PC-9 (cell line): ENCODE measurements around the gene ZNF777. TPM values are rescaled to one million over a fixed set of nuclear protein-coding genes. Genes with fewer than 3 reads are reported as not detected.

Experiments
- BruUV-seq: library from RNA; stranded (reverse); fragments of 400-500 nt; replicated peaks from 2 replicates; lab custom pipeline; 2021; lab: Mats Ljungman, UMichigan
- CTCF ChIA-PET: fragments of 300-600 bp; sonication (Branson Sonifier 250); formaldehyde crosslinking; loops from one replicate; lab custom pipeline; 2022; ENCODE audit warnings: antibody characterized with exemption; lab: Charles Lee
- POLR2A ChIA-PET: fragments of 300-600 bp; sonication (Branson Sonifier 250); formaldehyde crosslinking; loops from one replicate; lab custom pipeline; 2022; ENCODE audit warnings: antibody characterized with exemption; ENCODE audit not compliant: unreplicated experiment; lab: Charles Lee
- DNase-seq, 2 experiments: peaks; one replicate each; pipeline versions ENCODE4 v3.0.0 to v3.0.0-alpha.2; 2015 to 2022; ENCODE audit warnings: mixed read lengths in 1 of 2
- H2AFZ ChIP-seq: fragments of 200-600 bp; sonication (generic); 2 replicates; pipeline ENCODE4 v1.8.1; 2017; ENCODE audit warnings: antibody characterized with exemption
- H3F3A ChIP-seq: fragments of 200-600 bp; sonication (generic); 2 replicates; pipeline ENCODE4 v1.8.1; 2017; ENCODE audit warnings: antibody characterized with exemption, mild to moderate bottlenecking, low read depth; ENCODE audit not compliant: insufficient read depth
- H3K27ac ChIP-seq: fragments of 200-600 bp; sonication (generic); 2 replicates; pipeline ENCODE4 v1.6.1; 2016; ENCODE audit warnings: mixed run types
- H3K27me3 ChIP-seq: fragments of 200-600 bp; sonication (generic); 2 replicates; pipeline ENCODE4 v1.6.1; 2016; ENCODE audit warnings: low read depth, mixed run types; ENCODE audit not compliant: insufficient read depth
- H3K36me3 ChIP-seq: fragments of 200-600 bp; sonication (generic); 2 replicates; pipeline ENCODE4 v1.6.1; 2016; ENCODE audit warnings: low read depth, mixed run types
- H3K4me1 ChIP-seq: fragments of 200-600 bp; sonication (generic); replicated peaks from 2 replicates; pipeline ENCODE4 v1.6.1; 2016; ENCODE audit warnings: mixed run types; ENCODE audit not compliant: insufficient read depth
- H3K4me2 ChIP-seq: fragments of 200-600 bp; sonication (generic); 2 replicates; pipeline ENCODE4 v1.6.1; 2017; ENCODE audit warnings: mixed run types
- H3K4me3 ChIP-seq: fragments of 200-600 bp; sonication (generic); 2 replicates; pipeline ENCODE4 v1.6.1; 2016; ENCODE audit warnings: mixed run types
- H3K79me2 ChIP-seq: fragments of 200-600 bp; sonication (generic); 2 replicates; pipeline ENCODE4 v1.6.1; 2017; ENCODE audit warnings: low read depth, mixed run types
- H3K9me2 ChIP-seq: fragments of 200-600 bp; sonication (generic); 2 replicates; pipeline ENCODE4 v1.8.1; 2017; ENCODE audit warnings: mild to moderate bottlenecking; ENCODE audit not compliant: insufficient read depth
- H3K9me3 ChIP-seq: fragments of 200-600 bp; sonication (generic); 2 replicates; pipeline ENCODE4 v1.8.1; 2016; ENCODE audit warnings: low read depth; ENCODE audit not compliant: insufficient read depth
- H4K20me1 ChIP-seq: fragments of 200-600 bp; sonication (generic); 2 replicates; pipeline ENCODE4 v1.8.1; 2017; ENCODE audit not compliant: insufficient read depth
- EZH2 ChIP-seq: fragments of 200-600 bp; sonication (generic); IDR thresholded peaks from 2 replicates; pipeline ENCODE4 v1.8.0; 2017; ENCODE audit warnings: antibody characterized with exemption, low read depth
- intact Hi-C: fragments of 100-400 bp; cut with micrococcal nuclease; formaldehyde crosslinking; loops from one replicate; pipeline ENCODE4 v1.10.0; 2022; ENCODE audit not compliant: unreplicated experiment
- total RNA-seq: library from RNA; stranded (reverse); gene quantifications from 2 replicates; pipeline ENCODE4 v1.2.3, GENCODE V29; 2021
- TF ChIP-seq, protein P1 (sequence below): fragments of 200-600 bp; sonication (generic); conservative IDR thresholded peaks from 2 replicates; pipeline ENCODE4 v1.6.1; 2017; ENCODE audit warnings: mixed run types, antibody characterized with exemption, mild to moderate bottlenecking, moderate library complexity

Gene ZNF777
- total RNA-seq, 1 experiment from 2014 or later, result 13.3 TPM

DNA sequence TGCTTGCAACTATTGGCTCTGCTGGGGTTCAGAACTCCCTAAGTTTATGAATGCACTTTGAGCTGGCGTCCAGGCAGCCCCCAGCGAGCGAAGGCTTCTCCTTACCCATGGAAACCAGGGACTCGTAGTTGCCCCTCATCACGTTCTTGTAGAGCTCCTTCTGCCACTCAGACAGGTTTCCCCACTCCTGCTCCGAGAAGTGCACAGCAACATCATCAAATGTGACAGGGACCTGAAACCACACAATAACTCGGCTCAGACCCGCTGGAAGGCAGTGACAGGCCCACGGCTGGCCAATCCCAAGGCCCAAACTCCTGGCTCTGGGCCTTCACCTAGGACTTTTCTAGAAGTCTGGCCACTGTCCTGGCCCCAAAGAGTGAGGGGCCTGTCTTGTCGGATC is 6.9 kb downstream of the ZNF777 start:
- DNase-seq, result no peak
- Histone ChIP-seq H3K9me2 (no peaks in the 10 kb centered on the region), H3K4me1 (peaks cover 10% of the 10 kb centered on the region), H3K36me3 (no peaks in the 10 kb centered on the region; the same call in 1 of the 2 replicates), H3K4me3 (no peak overlapping the region), H3K27ac (no peak overlapping the region), H3K79me2 (peaks cover 20% of the 10 kb centered on the region), H3K9me3 (no peaks in the 10 kb centered on the region), H3K4me2 (no peak overlapping the region), H2AFZ (no peak overlapping the region), H3F3A (no peaks in the 10 kb centered on the region), H3K27me3 (no peaks in the 10 kb centered on the region), H4K20me1 (peaks cover 17% of the 10 kb centered on the region; the same call in 1 of the 2 replicates)
- TF ChIP-seq, protein P1, sequence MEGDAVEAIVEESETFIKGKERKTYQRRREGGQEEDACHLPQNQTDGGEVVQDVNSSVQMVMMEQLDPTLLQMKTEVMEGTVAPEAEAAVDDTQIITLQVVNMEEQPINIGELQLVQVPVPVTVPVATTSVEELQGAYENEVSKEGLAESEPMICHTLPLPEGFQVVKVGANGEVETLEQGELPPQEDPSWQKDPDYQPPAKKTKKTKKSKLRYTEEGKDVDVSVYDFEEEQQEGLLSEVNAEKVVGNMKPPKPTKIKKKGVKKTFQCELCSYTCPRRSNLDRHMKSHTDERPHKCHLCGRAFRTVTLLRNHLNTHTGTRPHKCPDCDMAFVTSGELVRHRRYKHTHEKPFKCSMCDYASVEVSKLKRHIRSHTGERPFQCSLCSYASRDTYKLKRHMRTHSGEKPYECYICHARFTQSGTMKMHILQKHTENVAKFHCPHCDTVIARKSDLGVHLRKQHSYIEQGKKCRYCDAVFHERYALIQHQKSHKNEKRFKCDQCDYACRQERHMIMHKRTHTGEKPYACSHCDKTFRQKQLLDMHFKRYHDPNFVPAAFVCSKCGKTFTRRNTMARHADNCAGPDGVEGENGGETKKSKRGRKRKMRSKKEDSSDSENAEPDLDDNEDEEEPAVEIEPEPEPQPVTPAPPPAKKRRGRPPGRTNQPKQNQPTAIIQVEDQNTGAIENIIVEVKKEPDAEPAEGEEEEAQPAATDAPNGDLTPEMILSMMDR, result no peak
- TF ChIP-seq EZH2, result no peak
- POLR2A ChIA-PET, result no interaction called here
- BruUV-seq, result no TSS peak
- intact Hi-C loops, result no loop called here
- CTCF ChIA-PET, result no interaction called here

DNA sequence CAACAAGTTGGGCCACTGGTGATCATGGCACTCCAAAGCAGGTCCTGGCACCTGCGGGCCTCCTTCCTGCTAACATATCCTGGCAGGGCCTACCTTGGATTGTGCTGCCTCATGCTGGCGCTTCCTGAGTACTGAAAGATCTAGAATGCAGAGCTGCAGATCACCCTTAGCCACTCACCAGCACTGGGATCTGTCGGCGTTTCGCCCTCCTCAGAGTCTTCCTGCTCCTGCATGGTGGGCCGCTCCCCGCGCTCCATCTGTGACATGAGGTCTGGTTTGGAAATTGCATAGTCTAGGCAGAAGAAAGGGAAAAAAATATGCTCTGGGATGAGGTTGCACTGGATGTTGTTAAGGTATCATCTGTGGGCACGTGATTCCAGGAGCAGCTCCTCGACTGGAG is 10.0 kb downstream of the ZNF777 start:
- no peak overlapping the region for H3K4me3 ChIP-seq
- peaks cover 3% of the 10 kb centered on the region; the same call in 1 of the 2 replicates for H4K20me1 ChIP-seq
- H3K79me2 ChIP-seq, result no peaks in the 10 kb centered on the region
- no peaks in the 10 kb centered on the region for H3K9me3 ChIP-seq
- DNase-seq, result no peak
- intact Hi-C loops, result no loop called here
- no peak overlapping the region for H3K27ac ChIP-seq
- no peaks in the 10 kb centered on the region for H3K4me1 ChIP-seq
- no TSS peak for BruUV-seq
- no peaks in the 10 kb centered on the region for H3F3A ChIP-seq
- CTCF ChIA-PET, result no interaction called here
- H3K9me2 ChIP-seq, result no peaks in the 10 kb centered on the region
- TF ChIP-seq, protein P1, result no peak
- no peak for TF ChIP-seq EZH2
- H3K27me3 ChIP-seq, result no peaks in the 10 kb centered on the region
- no peak overlapping the region for H2AFZ ChIP-seq
- peaks cover 4% of the 10 kb centered on the region; the same call in 1 of the 2 replicates for H3K36me3 ChIP-seq
- POLR2A ChIA-PET, result no interaction called here
- H3K4me2 ChIP-seq, result no peak overlapping the region

DNA sequence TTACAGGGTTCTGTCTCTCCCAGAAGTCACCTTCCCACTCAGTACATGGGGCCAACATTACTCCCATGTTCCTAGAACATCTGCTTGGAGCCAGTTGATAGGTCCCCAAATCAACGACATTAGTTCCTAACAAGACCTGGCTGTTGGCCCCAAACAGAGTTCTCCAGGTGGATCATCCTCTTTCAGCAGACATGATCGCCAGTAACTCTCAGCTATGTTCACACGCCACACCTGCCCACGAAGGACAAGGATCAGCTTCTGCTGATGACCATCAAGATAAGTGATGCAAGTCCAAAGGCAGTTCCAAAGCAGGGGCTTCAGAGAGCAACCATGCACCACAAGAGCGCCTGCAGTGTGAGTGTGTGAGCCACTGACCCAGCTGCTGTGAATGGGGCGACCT is 11.0 kb downstream of the ZNF777 start:
- H3K27ac ChIP-seq, result no peak overlapping the region
- H3K4me3 ChIP-seq, result no peak overlapping the region
- intact Hi-C loops, result no loop called here
- no peak for TF ChIP-seq EZH2
- TF ChIP-seq, protein P1, result no peak
- CTCF ChIA-PET, result no interaction called here
- H3K4me2 ChIP-seq, result no peak overlapping the region
- H3K4me1 ChIP-seq, result no peaks in the 10 kb centered on the region
- H3K27me3 ChIP-seq, result no peaks in the 10 kb centered on the region
- no peak for DNase-seq
- no peaks in the 10 kb centered on the region for H3K9me3 ChIP-seq
- H3K9me2 ChIP-seq, result no peaks in the 10 kb centered on the region
- H4K20me1 ChIP-seq, result peaks cover 3% of the 10 kb centered on the region; the same call in 1 of the 2 replicates
- H3K79me2 ChIP-seq, result no peaks in the 10 kb centered on the region
- no TSS peak for BruUV-seq
- H3K36me3 ChIP-seq, result peaks cover 5% of the 10 kb centered on the region; the same call in 1 of the 2 replicates
- H3F3A ChIP-seq, result no peaks in the 10 kb centered on the region
- POLR2A ChIA-PET, result no interaction called here
- H2AFZ ChIP-seq, result no peak overlapping the region
